Skeletal muscle satellite cell (primary cell): ENCODE measurements around the gene MAP2K4.

Source experiments
- H3K27me3 ChIP-seq: 2 replicates; pipeline ENCODE4 v1.7.0; 2013; ENCODE audit warnings: low read length; ENCODE audit not compliant: control insufficient read depth, insufficient read depth
- H3K36me3 ChIP-seq: 2 replicates; pipeline ENCODE4 v1.7.0; 2013; ENCODE audit warnings: mild to moderate bottlenecking, control low read depth, low read length; ENCODE audit not compliant: insufficient read depth
- H3K4me1 ChIP-seq: 2 replicates; pipeline ENCODE4 v1.7.0; 2013; ENCODE audit warnings: low read length; ENCODE audit not compliant: control insufficient read depth, insufficient read depth
- H3K4me2 ChIP-seq: 2 replicates; pipeline ENCODE4 v1.7.0; 2013; ENCODE audit warnings: mild to moderate bottlenecking, low read length
- H3K4me3 ChIP-seq: 2 replicates; pipeline ENCODE4 v1.7.0; 2013; ENCODE audit warnings: low read length
- H3K9ac ChIP-seq: 2 replicates; pipeline ENCODE4 v1.7.0; 2013; ENCODE audit warnings: mild to moderate bottlenecking, low read depth, low read length, moderate library complexity
- H3K9me3 ChIP-seq: replicated peaks from 2 replicates; pipeline ENCODE4 v1.7.0; 2013; ENCODE audit warnings: mild to moderate bottlenecking, control low read depth, low read length

MAP2K4 gene

DNA sequence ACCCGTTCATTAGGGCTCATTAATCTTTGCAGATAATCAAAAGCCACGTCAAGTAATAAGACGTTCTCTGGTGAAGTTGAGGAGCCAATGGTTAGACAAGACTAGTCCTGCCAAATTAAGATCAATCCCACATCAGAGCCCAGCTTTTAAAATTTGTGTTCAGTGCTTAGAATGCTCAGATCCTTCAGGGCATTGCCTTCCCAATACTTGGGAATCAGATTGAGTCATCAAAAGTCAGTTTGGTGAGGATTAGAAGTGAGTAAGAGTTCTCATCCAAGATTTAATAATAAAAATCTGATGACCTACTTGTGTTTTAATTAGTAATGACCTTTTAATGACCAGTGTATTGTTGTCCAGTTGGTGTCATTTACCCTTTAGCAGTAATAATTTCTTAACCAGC, 19.8 kb downstream of the MAP2K4 start:
- H3K9ac ChIP-seq = no peak overlapping the region
- no peak overlapping the region for H3K4me3 ChIP-seq
- H3K9me3 ChIP-seq = no peaks in the 10 kb centered on the region
- H3K4me2 ChIP-seq = no peak overlapping the region
- H3K36me3 ChIP-seq = no peaks in the 10 kb centered on the region
- H3K4me1 ChIP-seq = peaks cover 18% of the 10 kb centered on the region
- H3K27me3 ChIP-seq = no peaks in the 10 kb centered on the region

DNA sequence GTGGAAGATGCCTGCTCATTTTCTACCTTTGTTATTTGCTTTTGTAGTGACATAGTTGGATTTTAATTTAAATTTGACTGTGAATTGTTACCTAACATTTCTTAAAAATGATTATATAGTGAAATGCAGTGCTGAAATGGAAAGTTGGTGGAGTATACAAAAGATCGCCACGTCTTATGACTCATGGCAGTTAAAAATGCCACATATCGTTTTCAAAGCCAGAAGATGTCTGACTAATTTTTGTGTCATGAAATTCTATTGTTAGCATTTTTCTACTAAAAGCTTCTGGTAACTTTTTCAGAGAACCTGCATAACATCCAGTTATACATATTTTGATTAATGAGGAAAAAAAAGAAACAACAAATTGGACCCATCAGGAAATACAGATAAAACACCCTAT, 20.6 kb downstream of the MAP2K4 start:
- H3K4me2 ChIP-seq = peak overlapping the region; percentile 59
- peak overlapping the region; percentile 40 for H3K4me3 ChIP-seq
- peaks cover 19% of the 10 kb centered on the region for H3K4me1 ChIP-seq
- H3K9me3 ChIP-seq = no peaks in the 10 kb centered on the region
- H3K9ac ChIP-seq = no peak overlapping the region
- H3K36me3 ChIP-seq = no peaks in the 10 kb centered on the region
- H3K27me3 ChIP-seq = no peaks in the 10 kb centered on the region

DNA sequence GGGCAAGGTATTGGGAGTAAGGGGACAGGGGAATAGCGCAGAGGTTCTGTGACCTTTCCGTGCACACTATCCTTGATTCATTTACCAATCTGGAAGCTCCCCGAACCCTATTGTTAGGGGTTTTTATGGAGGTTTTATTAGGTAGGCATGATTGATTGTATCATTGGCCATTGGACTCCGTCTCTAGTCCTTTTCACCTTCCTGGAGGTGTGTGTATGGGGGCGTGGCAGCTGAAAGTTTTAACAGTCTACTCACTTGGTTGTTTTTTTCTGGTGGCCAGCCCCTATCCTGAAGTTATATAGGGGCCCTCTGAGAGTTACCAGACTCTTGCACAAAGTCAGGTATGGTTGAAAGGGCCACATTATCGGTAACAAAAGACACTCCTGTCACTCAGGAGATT, 23.0 kb downstream of the MAP2K4 start:
- Histone ChIP-seq H3K4me2 (no peak overlapping the region), H3K36me3 (no peaks in the 10 kb centered on the region), H3K4me3 (no peak overlapping the region), H3K27me3 (no peaks in the 10 kb centered on the region), H3K4me1 (peaks cover 28% of the 10 kb centered on the region), H3K9me3 (no peaks in the 10 kb centered on the region), H3K9ac (no peak overlapping the region)

DNA sequence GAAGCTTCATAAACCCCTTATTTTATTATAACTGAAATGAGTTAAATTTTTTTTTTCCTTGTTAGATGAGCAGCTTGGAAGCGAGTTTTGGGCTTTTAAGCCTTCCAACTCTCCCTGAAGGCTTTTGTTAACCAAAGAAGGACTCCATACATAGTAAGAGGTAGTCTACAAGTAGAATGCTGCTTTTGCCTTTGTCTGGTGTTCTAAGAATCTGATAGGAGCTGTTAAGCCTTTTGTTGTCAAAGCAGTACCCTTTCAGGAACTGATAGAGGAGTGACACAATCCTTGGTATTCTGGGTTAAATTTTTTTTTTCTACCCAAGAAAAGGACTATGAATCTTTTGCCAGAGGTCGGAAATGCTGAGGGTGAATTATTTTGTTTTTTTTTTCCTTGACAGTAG, 26.1 kb downstream of the MAP2K4 start:
- Histone ChIP-seq H3K4me3 (no peak overlapping the region), H3K36me3 (no peaks in the 10 kb centered on the region), H3K4me1 (peaks cover 12% of the 10 kb centered on the region), H3K4me2 (no peak overlapping the region), H3K27me3 (no peaks in the 10 kb centered on the region), H3K9me3 (no peaks in the 10 kb centered on the region), H3K9ac (no peak overlapping the region)

DNA sequence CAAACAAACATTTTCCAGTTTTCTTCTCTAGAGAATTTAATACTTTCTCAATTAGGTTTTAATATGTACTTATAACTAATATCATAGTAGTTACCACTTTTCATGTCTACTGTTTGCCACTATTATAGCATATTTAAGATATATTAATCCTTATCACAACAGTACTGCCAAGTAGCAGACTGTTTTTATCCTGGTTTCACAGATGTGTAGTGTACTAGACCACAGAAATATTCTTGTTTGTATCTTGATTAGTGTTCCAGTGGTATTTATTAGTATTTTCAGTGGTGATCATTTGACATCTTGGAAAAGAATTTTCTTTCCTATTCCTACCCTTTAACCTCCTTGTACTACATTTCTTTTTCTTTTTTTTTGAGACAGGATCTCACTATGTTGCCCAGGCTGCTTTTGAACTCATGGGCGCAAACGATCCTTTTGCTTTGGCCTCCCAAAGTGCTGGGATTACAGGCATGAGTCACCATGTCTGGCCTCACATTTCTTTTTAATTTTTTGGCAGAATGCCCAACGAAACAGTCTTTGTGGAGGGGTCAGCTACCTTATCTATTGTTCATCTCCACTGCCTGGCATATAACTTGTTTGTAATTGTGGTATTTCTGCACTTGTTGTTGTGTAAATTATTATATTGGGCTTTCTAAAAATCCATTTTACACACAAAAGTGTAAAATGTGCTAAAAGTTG, 27.2 kb downstream of the MAP2K4 start:
- Histone ChIP-seq H3K9me3 (no peaks in the 10 kb centered on the region), H3K4me3 (no peak overlapping the region)

DNA sequence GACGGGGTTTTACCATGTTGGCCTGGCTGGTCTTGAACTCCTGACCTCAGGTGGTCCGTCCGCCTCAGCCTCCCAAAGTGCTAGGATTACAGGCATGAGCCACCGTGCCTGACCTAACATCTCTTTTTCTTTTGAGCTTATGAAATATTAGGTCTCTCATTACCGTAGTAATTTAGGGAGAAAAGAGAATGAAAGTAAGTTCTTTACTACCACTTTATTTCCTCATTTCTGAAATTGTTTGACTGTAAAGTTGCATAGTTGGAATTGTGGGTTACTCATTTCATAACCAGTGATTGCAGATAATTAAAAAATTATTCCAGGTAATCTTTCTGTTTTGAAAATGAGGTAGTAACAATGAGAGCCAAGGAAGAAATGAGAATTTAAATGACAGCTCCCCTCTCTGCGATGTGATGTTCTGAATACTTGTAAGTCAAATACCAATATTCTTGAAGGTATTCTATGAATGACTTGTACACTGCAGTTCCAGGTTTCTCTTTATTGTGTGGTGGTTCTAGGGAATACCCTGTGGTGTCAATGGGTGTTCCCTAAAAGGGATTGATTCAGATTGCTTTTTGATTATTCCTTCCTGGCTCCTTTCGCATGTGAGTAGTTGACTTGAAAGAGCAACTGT, 28.3 kb downstream of the MAP2K4 start:
- Histone ChIP-seq H3K27me3 (no peaks in the 10 kb centered on the region), H3K9ac (no peak overlapping the region), H3K4me1 (peaks cover 10% of the 10 kb centered on the region), H3K9me3 (no peaks in the 10 kb centered on the region), H3K36me3 (no peaks in the 10 kb centered on the region), H3K4me2 (no peak overlapping the region), H3K4me3 (no peak overlapping the region)

More for the DNA sequence above, 27.2 kb downstream of the MAP2K4 start:
- no peak overlapping the region for H3K9ac ChIP-seq
- H3K36me3 ChIP-seq = no peaks in the 10 kb centered on the region
- peaks cover 10% of the 10 kb centered on the region for H3K4me1 ChIP-seq
- no peak overlapping the region for H3K4me2 ChIP-seq
- no peaks in the 10 kb centered on the region for H3K27me3 ChIP-seq

DNA sequence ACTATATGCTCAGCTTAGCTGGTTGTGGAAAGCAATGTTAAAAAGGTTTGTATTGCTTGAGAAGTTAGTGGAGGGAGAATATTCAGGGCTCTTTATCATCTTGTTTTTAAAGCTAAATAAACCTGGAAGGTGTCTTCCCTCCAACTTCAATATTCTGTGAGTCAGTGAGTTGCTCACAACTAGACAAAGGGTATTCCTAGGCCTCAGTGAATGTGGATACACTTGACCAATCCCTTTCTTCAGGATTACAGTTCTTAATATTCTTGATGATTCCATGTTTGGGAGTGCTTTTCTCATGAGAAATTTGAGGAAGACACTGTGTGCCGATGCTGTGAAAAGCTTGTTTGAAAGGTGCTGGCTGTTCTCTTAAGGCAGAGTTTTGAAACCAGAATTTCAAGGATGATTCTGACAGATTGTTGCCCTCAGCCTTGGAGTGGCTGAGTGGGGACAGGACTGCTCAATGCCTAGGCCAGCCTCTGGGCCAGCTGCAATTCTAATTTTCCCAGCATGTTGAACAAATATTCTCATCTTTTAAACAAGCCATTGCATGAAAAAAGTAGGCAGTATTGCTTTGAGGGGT, 30.1 kb downstream of the MAP2K4 start:
- no peak overlapping the region for H3K4me3 ChIP-seq
- H3K9me3 ChIP-seq = no peaks in the 10 kb centered on the region
- H3K27me3 ChIP-seq = no peaks in the 10 kb centered on the region
- H3K4me1 ChIP-seq = peaks cover 10% of the 10 kb centered on the region
- no peaks in the 10 kb centered on the region for H3K36me3 ChIP-seq
- H3K9ac ChIP-seq = no peak overlapping the region
- H3K4me2 ChIP-seq = no peak overlapping the region

DNA sequence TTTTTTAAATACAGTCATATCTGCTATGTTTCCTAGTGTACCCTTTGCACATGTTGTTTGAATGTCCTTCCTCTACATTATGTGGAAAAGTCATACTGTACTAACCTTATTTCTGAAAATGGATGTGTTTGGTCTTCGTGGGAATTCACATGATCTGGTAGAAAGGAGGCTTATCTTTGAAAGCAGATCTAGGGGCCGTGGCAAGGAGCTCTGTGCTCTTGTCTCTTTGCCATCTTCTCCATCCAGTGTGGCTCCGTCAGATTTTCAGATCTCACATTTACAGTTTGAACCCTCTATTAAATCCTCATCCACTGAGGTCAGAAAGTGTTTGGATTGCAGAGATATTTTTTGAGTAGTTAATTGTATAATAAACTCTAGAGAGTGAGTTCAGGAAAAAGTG, 32.9 kb downstream of the MAP2K4 start:
- Histone ChIP-seq H3K36me3 (no peaks in the 10 kb centered on the region), H3K27me3 (no peaks in the 10 kb centered on the region), H3K4me2 (no peak overlapping the region), H3K4me1 (no peaks in the 10 kb centered on the region), H3K9ac (no peak overlapping the region), H3K9me3 (no peaks in the 10 kb centered on the region), H3K4me3 (no peak overlapping the region)

DNA sequence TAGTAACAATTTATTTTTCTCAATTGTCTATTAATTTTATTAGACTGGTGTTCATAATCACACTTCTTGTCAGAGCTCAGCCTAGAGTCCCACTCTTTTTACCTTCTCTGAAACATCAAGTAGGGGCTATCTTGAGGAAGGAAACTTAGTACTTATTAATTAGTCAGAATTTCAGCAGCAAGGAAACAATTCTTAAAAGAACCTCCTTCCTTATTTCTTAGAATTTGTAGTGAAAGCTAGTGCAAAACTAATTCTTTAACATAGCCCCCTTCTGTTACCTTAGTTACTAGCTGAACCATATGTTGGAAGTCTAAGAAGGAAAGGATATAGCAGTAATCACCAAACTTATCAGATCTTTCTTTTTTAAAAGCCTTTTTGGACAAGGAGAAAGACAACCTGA, 35.2 kb downstream of the MAP2K4 start:
- no peak overlapping the region for H3K4me2 ChIP-seq
- no peaks in the 10 kb centered on the region for H3K4me1 ChIP-seq
- H3K4me3 ChIP-seq = no peak overlapping the region
- no peaks in the 10 kb centered on the region for H3K36me3 ChIP-seq
- no peak overlapping the region for H3K9ac ChIP-seq
- H3K9me3 ChIP-seq = no peaks in the 10 kb centered on the region
- no peaks in the 10 kb centered on the region for H3K27me3 ChIP-seq

DNA sequence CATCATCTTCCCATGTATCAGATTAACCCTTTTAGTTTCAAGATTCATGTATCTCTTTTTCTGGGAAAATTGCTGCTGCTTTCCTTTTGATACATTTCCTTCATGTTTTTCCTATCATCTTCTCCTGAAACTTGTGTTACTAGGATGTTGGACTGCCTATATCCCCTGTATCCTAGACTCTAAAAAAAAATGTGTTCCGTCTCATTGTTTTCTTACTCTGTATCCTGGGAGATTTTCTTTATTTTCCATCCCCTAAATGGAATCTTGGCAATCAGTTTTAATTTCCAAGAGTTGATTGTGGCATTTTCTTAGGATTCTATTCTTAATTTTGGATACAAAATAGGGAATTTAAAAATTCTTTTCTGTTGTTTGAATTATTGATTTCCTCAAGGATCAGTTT, 36.8 kb downstream of the MAP2K4 start:
- Histone ChIP-seq H3K27me3 (no peaks in the 10 kb centered on the region), H3K36me3 (peaks cover 5% of the 10 kb centered on the region), H3K9ac (no peak overlapping the region), H3K4me2 (no peak overlapping the region), H3K4me1 (no peaks in the 10 kb centered on the region), H3K9me3 (no peaks in the 10 kb centered on the region), H3K4me3 (no peak overlapping the region)

DNA sequence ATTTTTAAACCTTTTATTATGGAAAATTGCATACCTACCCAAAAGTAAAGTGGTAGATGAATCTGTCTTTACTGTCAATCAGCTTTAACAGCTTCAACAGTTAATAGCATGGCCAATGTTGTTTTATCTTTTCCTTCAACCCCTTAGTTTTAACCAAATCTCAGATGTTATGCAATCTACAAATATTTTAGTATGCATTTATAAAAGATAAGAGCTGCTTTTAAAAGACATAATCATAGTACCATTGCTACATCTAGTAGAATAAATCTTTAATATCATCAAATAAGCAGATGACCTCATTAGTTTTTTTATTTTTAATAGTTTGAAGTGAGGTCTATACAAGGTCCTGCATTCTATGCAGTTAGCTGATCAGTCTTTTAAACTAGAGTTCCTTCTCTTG, 37.9 kb downstream of the MAP2K4 start:
- Histone ChIP-seq H3K4me2 (no peak overlapping the region), H3K9ac (no peak overlapping the region), H3K4me1 (no peaks in the 10 kb centered on the region), H3K9me3 (no peaks in the 10 kb centered on the region), H3K36me3 (peaks cover 6% of the 10 kb centered on the region), H3K4me3 (no peak overlapping the region), H3K27me3 (no peaks in the 10 kb centered on the region)

DNA sequence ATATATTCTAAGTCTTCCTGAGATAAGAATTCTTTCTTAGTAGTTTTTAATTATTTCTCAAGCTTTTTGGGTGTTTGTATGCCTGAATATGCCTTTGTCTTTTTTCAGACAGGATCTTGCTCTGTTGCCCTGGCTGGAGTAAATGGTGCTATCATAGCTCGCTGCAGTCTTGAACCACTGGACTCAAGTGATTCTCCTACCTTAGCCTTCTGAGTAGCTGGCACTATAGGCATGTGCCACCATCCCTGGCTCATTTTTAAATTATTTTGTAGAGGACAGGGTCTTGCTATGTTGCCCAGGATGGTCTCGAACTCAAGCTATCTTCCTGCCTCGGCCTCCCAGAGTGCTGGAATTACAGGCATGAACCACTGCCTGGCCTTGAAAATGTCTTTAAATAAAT, 41.6 kb downstream of the MAP2K4 start:
- H3K4me1 ChIP-seq = no peaks in the 10 kb centered on the region
- H3K4me2 ChIP-seq = no peak overlapping the region
- H3K9me3 ChIP-seq = no peaks in the 10 kb centered on the region
- H3K27me3 ChIP-seq = no peaks in the 10 kb centered on the region
- no peak overlapping the region for H3K9ac ChIP-seq
- no peak overlapping the region for H3K4me3 ChIP-seq
- H3K36me3 ChIP-seq = peaks cover 15% of the 10 kb centered on the region
